ENCODE measurements around the gene ZNF560.

Gene ZNF560

DNA sequence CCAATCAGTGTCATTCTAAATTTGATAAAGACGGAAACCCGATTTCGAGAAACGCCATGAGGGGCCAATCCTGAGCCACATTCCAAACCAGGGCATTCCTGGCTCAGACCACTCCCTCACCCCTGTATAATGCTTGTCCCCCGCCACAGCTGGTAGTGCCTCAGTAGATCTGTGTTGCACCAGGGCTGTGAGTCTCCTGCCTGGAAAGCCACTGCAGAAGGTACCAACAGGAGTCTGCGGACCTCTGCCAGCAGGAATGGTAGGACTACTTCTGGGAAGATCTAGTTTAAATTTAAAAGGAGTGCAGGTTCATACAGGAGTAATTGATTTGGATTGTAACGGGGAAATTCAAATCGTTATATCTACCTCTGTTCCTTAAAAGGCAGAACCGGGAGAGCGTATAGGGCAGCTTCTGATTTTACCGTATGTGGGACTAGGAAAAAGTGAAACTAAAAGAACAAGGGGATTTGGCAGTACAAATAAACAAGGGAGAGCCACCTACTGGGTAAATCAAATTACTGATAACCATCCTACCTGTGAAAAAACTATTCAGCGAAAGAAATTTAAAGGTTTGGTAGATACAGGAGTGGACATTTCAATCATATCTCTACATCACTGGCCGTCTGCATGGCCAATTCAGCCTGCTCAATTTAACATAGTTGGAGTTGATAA lies 42.3 kb downstream of the ZNF560 start:
- TF ChIP-seq, protein P1, sequence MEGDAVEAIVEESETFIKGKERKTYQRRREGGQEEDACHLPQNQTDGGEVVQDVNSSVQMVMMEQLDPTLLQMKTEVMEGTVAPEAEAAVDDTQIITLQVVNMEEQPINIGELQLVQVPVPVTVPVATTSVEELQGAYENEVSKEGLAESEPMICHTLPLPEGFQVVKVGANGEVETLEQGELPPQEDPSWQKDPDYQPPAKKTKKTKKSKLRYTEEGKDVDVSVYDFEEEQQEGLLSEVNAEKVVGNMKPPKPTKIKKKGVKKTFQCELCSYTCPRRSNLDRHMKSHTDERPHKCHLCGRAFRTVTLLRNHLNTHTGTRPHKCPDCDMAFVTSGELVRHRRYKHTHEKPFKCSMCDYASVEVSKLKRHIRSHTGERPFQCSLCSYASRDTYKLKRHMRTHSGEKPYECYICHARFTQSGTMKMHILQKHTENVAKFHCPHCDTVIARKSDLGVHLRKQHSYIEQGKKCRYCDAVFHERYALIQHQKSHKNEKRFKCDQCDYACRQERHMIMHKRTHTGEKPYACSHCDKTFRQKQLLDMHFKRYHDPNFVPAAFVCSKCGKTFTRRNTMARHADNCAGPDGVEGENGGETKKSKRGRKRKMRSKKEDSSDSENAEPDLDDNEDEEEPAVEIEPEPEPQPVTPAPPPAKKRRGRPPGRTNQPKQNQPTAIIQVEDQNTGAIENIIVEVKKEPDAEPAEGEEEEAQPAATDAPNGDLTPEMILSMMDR (IDR thresholded peaks at IDR 0.05; ENCODE audit: insufficient read depth, low read length, poor library complexity, severe bottlenecking): no peak
- no peak for DNase-seq (ENCODE audit: extremely low read depth, insufficient read length)
- no peak overlapping the region for H3K4me3 ChIP-seq (replicated peaks; ENCODE audit: low read depth, low read length)

DNA sequence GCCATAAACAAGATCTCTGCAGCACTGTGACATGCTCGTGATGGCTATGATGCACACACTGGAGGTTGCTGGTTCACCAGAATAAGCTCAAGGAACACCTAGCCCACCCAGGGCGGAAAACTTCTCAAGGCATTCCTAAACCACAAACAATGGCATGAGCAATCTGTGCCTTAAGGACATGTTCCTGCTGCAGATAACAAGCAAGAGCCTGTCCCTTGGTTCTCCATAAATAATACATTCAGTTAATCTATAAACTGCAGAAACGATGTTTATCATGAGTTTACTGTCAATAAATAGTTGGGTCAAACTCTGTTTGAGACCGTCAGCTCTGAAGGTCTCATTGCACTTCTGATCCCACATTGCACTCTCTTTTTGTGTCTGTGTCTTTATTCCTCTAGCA lies 44.5 kb downstream of the ZNF560 start:
- TF ChIP-seq, protein P1 (IDR thresholded peaks at IDR 0.05; ENCODE audit: insufficient read depth, low read length, poor library complexity, severe bottlenecking): no peak
- Histone ChIP-seq H3K4me3 (replicated peaks; ENCODE audit: low read depth, low read length) (no peak overlapping the region), H3K27me3 (replicated peaks; ENCODE audit: control insufficient read depth, insufficient read depth, low read length) (no peaks in the 10 kb centered on the region), H3K36me3 (ENCODE audit: control insufficient read depth, insufficient read depth, low read length) (no peaks in the 10 kb centered on the region)
- DNase-seq (ENCODE audit: extremely low read depth, insufficient read length): no peak

More for the DNA sequence above, 42.3 kb downstream of the ZNF560 start:
- Histone ChIP-seq H3K36me3 (ENCODE audit: control insufficient read depth, insufficient read depth, low read length) (no peaks in the 10 kb centered on the region), H3K27me3 (replicated peaks; ENCODE audit: control insufficient read depth, insufficient read depth, low read length) (no peaks in the 10 kb centered on the region)

DNA sequence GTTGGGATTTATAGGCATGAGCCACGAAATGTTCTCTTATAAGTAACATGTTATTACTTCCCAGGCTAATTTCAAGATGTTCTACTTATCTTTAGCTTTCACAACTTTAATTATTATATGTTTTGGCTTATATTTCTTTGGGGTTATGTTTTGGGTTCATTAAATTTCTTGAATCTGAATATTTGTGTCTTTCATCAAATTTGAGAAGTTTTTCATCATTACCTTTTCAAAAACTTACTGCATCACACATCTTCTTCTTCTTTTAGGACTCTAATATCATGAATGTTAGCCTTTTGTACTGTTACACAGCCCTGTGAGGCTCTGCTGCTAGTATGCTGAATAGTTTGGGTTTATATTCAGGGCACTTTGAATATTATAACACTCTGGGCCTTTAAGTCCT lies 53.4 kb downstream of the ZNF560 start:
- DNase-seq (ENCODE audit: extremely low read depth, insufficient read length): no peak
- no peaks in the 10 kb centered on the region for H3K36me3 ChIP-seq (ENCODE audit: control insufficient read depth, insufficient read depth, low read length)
- no peak overlapping the region for H3K4me3 ChIP-seq (replicated peaks; ENCODE audit: low read depth, low read length)
- no peaks in the 10 kb centered on the region for H3K27me3 ChIP-seq (replicated peaks; ENCODE audit: control insufficient read depth, insufficient read depth, low read length)
- TF ChIP-seq, protein P1 (IDR thresholded peaks at IDR 0.05; ENCODE audit: insufficient read depth, low read length, poor library complexity, severe bottlenecking): no peak

DNA sequence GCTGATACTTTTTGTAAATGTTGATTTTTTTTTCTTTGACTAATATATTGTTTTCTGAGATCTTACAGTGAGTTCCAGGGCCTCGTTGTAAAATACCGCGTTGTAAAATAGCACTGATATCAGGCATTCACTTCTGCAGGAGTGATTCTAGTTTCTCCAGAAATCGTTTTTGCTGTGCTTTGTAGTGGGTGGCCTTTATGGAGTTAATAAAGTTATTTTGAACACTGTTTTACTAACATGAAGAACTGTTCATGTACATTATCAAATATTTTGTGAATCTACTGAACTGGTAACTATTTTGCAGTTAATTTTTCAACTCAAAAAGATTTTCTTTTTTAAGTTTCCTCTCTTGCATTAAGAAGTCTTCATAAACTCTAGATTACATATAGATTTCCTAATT lies 62.1 kb downstream of the ZNF560 start:
- DNase-seq (ENCODE audit: extremely low read depth, insufficient read length): no peak
- no peak overlapping the region for H3K4me3 ChIP-seq (replicated peaks; ENCODE audit: low read depth, low read length)
- TF ChIP-seq, protein P1 (IDR thresholded peaks at IDR 0.05; ENCODE audit: insufficient read depth, low read length, poor library complexity, severe bottlenecking): no peak
- H3K36me3 ChIP-seq (ENCODE audit: control insufficient read depth, insufficient read depth, low read length): peaks cover under 1% of the 10 kb centered on the region
- no peaks in the 10 kb centered on the region for H3K27me3 ChIP-seq (replicated peaks; ENCODE audit: control insufficient read depth, insufficient read depth, low read length)

DNA sequence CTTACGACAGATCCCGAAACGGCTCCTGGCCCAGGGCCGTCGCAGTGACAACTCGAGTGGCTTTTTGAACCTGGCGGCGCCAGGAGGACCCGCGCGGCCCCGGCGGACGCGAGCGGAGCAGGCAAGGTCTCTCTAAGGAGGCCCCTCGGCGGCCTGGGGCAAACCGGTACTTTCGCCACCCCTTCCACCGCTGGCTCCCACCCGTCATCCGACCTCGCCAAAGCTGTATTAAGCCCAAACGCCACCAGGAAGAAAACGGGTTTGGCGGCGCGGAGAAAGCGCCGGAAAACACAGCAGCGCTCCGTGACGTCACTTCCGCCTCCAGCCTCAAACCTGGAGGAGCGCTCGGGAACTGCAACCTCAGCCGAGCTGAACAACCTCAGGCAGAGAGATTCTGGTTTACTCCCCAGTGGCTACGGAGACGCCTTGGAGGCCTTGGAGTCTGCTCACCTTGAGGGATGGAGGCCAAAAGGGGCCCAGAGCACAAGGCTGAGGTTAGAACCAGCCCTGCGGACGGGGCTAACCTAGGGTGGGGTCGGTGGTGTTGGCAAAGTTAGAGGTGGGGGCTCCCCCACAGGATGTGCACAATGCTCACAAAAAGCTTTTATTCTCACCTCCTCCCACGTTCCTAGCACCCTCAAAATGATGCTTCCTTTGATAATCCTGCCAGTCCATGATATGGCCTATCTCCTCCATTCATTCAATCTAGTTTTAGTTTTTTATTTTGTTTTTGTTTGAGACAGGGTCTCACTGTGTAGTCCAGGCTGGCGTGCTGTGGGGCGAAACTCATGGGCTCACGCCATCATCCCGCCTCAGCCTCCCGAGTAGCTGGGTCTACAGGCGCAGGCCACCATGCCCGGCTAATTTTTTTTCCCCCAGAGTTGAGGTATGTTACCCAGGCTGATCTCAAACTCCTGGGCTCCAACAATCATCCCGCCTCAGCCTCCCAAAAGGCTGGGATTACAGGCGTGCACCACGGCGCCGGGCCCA lies 62.8 kb downstream of the ZNF560 start, which contains the start of gene ZNF266:
TSS of gene ZNF266 (minus strand) at position 295 of the 990 bp plus-strand sequence. CDS start 15,484 bp downstream, outside the sequence.
- H3K36me3 ChIP-seq (ENCODE audit: control insufficient read depth, insufficient read depth, low read length): peaks cover 5% of the 10 kb centered on the region
- peak; percentile 89 for DNase-seq (ENCODE audit: extremely low read depth, insufficient read length)
- H3K27me3 ChIP-seq (replicated peaks; ENCODE audit: control insufficient read depth, insufficient read depth, low read length): no peaks in the 10 kb centered on the region
- peak within 1 kb of the TSS; percentile 63 for H3K4me3 ChIP-seq (replicated peaks; ENCODE audit: low read depth, low read length)
- TF ChIP-seq, protein P1 (IDR thresholded peaks at IDR 0.05; ENCODE audit: insufficient read depth, low read length, poor library complexity, severe bottlenecking): peak; percentile 50

Measured in GM06990 (cell line).